ENCODE results near the gene WDFY1.

WDFY1 gene

DNA sequence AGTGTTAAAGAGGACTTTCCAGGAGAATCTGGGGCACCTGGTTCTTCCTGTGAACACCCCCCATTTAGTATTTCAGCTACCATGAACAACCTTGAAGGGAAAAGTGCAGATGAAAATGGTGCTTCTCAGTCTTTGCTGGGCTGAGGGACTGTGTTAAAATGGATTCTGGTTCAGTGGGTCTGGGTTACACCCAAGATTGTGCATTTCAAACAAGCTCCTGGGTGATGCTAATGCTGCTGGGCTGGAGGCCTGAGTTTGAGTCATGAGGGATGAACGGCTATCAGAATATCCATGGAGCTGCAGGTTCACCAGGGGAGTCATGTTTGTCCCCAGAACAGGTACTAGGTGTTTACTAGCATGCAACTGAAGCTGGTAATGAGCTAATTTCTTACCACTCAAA lies 36.1 kb upstream of the WDFY1 start:
- no peak for DNase-seq (ENCODE audit: low read depth in 2 of 2)
- no peak overlapping the region for H3K4me3 ChIP-seq (replicated peaks in 1 of 2; ENCODE audit: low read depth in 2 of 2, low read length in 2 of 2)
- TF ChIP-seq, protein P1, sequence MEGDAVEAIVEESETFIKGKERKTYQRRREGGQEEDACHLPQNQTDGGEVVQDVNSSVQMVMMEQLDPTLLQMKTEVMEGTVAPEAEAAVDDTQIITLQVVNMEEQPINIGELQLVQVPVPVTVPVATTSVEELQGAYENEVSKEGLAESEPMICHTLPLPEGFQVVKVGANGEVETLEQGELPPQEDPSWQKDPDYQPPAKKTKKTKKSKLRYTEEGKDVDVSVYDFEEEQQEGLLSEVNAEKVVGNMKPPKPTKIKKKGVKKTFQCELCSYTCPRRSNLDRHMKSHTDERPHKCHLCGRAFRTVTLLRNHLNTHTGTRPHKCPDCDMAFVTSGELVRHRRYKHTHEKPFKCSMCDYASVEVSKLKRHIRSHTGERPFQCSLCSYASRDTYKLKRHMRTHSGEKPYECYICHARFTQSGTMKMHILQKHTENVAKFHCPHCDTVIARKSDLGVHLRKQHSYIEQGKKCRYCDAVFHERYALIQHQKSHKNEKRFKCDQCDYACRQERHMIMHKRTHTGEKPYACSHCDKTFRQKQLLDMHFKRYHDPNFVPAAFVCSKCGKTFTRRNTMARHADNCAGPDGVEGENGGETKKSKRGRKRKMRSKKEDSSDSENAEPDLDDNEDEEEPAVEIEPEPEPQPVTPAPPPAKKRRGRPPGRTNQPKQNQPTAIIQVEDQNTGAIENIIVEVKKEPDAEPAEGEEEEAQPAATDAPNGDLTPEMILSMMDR (IDR thresholded peaks at IDR 0.05; ENCODE audit: low read depth, low read length): no peak

DNA sequence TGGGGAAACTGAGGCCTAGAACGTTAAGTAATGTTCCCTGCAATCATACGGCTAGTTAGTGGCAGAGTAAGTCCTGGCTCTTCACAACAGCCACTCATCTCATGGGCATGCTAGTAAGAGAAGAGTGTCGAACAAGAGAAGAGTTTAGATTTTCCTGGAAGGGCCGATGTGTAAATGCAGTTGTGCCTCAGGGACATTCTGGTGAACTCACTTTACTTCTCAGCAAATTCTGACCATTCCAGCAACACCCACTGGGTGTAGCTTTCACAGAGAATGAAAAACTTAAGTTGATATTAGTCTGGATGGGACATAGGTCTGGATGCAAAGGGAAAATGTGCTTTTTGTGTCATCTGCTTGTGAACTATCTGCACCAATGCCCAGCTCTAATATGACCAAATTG lies 35.7 kb upstream of the WDFY1 start:
- DNase-seq (ENCODE audit: low read depth in 2 of 2): no peak
- TF ChIP-seq, protein P1 (IDR thresholded peaks at IDR 0.05; ENCODE audit: low read depth, low read length): no peak
- H3K4me3 ChIP-seq (replicated peaks in 1 of 2; ENCODE audit: low read depth in 2 of 2, low read length in 2 of 2): no peak overlapping the region

DNA sequence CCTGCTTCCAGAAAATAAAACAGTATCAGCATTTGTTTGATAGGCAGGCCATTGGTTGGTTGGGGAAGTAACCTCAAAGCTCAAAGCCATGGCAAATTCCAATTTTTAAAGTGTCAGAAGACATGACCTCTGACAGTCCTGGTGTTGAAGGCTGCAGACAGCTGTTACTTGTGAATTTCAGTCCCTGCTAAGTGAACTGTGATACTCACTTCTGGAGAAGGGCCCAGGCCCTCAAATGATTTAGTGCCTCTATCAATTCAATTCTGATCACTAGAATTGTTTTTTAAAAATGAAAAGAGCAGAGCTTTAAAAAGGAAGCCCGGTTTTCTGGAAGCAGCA lies 35.2 kb upstream of the WDFY1 start:
- H3K4me3 ChIP-seq (replicated peaks in 1 of 2; ENCODE audit: low read depth in 2 of 2, low read length in 2 of 2): no peak overlapping the region
- TF ChIP-seq, protein P1 (IDR thresholded peaks at IDR 0.05; ENCODE audit: low read depth, low read length): no peak
- DNase-seq (ENCODE audit: low read depth in 2 of 2): no peak

DNA sequence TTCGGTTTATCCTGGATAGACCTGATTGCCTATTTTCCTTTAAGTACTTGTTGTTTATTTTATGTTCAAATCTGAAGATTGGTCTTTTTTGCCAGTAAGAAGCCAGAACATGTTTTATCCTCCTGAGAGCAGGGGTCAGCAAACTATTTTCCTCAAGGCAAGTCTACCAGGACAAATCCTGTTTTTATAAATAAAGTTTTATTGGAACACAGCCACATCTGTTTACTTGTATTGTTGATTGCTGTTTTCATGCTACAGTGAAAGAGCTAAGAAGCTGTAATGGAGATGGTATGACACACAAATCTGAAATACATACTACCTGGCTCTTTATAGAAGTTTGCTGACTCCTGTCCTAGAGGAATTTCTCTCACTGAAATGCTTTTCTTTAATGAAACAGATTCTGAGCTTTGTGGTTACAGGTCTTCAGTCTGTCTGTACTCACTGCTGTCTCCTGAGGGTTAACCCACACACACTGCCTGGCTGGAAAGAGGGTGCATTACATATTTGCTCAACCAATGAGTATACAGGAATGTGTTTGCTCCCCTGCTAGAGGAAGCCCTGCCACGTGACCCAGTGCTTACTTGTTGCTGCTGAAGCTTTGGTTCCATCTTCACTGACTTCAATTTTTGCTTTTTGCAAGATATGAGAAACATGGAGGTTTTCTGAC lies 34.7 kb upstream of the WDFY1 start:
- H3K4me3 ChIP-seq (replicated peaks in 1 of 2; ENCODE audit: low read depth in 2 of 2, low read length in 2 of 2): no peak overlapping the region
- TF ChIP-seq, protein P1 (IDR thresholded peaks at IDR 0.05; ENCODE audit: low read depth, low read length): no peak
- peak; percentile 21 to 58 for DNase-seq (ENCODE audit: low read depth in 2 of 2)

DNA sequence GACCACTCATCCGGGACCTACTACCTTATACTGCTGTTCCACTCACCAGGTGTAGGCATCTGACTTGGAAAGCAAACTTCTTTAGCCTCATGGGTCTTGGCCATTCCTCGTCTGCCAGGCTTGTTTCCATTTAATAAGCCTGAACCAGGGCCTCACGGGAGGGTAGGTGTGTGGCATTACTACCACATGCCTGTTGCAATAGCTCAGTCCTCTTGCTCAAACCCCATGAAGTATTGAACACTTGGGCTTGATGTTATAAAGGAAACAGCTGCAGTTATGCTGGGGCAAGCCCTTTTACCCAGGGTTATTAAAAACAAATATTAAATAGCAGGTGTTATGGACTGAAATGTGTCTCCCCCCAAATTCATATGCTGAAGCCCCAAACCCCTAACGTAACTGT lies 33.3 kb upstream of the WDFY1 start:
- DNase-seq (ENCODE audit: low read depth in 2 of 2): no peak
- no peak overlapping the region for H3K4me3 ChIP-seq (replicated peaks in 1 of 2; ENCODE audit: low read depth in 2 of 2, low read length in 2 of 2)
- TF ChIP-seq, protein P1 (IDR thresholded peaks at IDR 0.05; ENCODE audit: low read depth, low read length): no peak

DNA sequence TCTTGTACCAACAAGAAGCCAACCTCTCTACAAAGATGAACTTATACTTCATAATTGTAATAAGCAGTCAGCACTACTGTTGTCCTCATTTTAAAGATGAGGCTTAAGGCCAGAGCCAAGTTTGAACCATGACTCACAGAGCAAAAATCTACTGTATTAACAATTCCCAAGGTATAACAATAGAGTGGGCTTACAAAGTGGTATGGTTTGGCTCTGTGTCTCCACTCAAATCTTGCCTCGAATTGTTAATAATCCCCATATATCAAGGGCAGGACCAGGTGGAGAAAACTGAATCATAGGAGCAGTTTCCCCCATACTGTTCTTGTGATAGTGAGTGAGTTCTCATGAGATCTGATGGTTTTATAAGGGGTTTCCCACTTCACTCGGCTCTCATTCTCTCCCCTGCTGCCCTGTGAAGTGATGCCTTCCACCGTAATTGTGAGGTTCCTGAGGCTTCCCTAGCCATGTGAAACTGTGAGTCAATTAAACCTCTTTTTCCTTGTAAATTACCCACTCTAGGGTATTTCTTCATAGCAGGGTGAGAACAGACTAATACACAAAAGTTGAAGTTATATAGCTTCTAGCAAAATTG lies 31.6 kb upstream of the WDFY1 start:
- no peak overlapping the region for H3K4me3 ChIP-seq (replicated peaks in 1 of 2; ENCODE audit: low read depth in 2 of 2, low read length in 2 of 2)
- TF ChIP-seq, protein P1 (IDR thresholded peaks at IDR 0.05; ENCODE audit: low read depth, low read length): no peak
- peak; percentile 39 to 81 for DNase-seq (ENCODE audit: low read depth in 2 of 2)

DNA sequence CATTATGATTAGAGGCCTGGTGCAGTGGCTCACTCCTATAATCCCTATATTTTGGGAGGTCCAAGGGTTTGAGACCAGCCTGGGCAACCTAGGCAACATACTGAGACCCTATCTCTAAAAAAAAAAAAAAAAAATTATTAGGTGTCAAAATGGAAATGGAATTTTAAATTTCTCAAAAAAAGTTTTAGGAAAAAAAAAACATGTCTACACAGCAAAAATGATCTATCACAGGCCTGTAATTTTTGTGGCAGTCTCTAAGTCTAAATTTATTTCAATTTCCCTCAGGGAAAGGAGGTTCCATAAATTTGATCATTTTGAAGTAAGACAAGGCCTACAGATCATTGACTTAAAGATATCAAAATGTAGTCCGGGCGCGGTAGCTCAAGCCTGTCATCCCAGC lies 28.5 kb upstream of the WDFY1 start:
- no peak for DNase-seq (ENCODE audit: low read depth in 2 of 2)
- TF ChIP-seq, protein P1 (IDR thresholded peaks at IDR 0.05; ENCODE audit: low read depth, low read length): no peak
- no peak overlapping the region for H3K4me3 ChIP-seq (replicated peaks in 1 of 2; ENCODE audit: low read depth in 2 of 2, low read length in 2 of 2)
